OCI-LY7 (cell line): ENCODE data around the gene CHD2. TPM values are rescaled to one million over a fixed set of nuclear protein-coding genes. Genes with fewer than 3 reads are reported as not detected.

Source experiments
- BruUV-seq: library from RNA; stranded (reverse); fragments of 400-500 nt; replicated peaks from 2 replicates; lab custom pipeline; 2021; lab: Mats Ljungman, UMichigan
- CTCF ChIA-PET: fragments of 300-600 bp; sonication (Branson Sonifier 250); formaldehyde crosslinking; loops from one replicate; lab custom pipeline; 2022; ENCODE audit warnings: antibody characterized with exemption; ENCODE audit not compliant: unreplicated experiment; lab: Charles Lee
- POLR2A ChIA-PET: fragments of 300-600 bp; sonication (Branson Sonifier 250); formaldehyde crosslinking; loops from one replicate; lab custom pipeline; 2022; ENCODE audit warnings: antibody characterized with exemption; lab: Charles Lee
- DNase-seq: peaks from one replicate; pipeline ENCODE4 v3.0.0-alpha.2; 2015; ENCODE audit warnings: low spot score
- H2AFZ ChIP-seq: fragments of 200-600 bp; sonication (generic), shearing (Covaris generic); 2 replicates; pipeline ENCODE4 v1.6.1; 2014; ENCODE audit warnings: mild to moderate bottlenecking, antibody characterized with exemption, low read length, moderate library complexity
- H3K27ac ChIP-seq: fragments of 200-600 bp; sonication (generic); 2 replicates; pipeline ENCODE4 v1.5.1; 2014; ENCODE audit warnings: mixed run types, low read depth, mild to moderate bottlenecking, moderate library complexity, low read length, inconsistent platforms; ENCODE audit not compliant: poor library complexity, severe bottlenecking
- H3K36me3 ChIP-seq: fragments of 200-600 bp; sonication (generic); 2 replicates; pipeline ENCODE4 v1.6.1; 2014; ENCODE audit warnings: mild to moderate bottlenecking, antibody characterized with exemption, low read length, moderate library complexity, mixed read lengths; ENCODE audit not compliant: insufficient read depth
- H3K4me1 ChIP-seq: fragments of 200-600 bp; sonication (generic); 2 replicates; pipeline ENCODE4 v1.5.1; 2014; ENCODE audit warnings: mild to moderate bottlenecking, low read length; ENCODE audit not compliant: insufficient read depth, poor library complexity, severe bottlenecking
- H3K4me2 ChIP-seq: fragments of 200-600 bp; sonication (generic); 2 replicates; pipeline ENCODE4 v1.6.1; 2014; ENCODE audit warnings: mild to moderate bottlenecking, low read length
- H3K4me3 ChIP-seq: fragments of 200-600 bp; sonication (generic); 2 replicates; pipeline ENCODE4 v1.5.1; 2014; ENCODE audit warnings: mild to moderate bottlenecking, low read depth, low read length; ENCODE audit not compliant: poor library complexity, severe bottlenecking
- H3K79me2 ChIP-seq: fragments of 200-600 bp; sonication (generic); 2 replicates; pipeline ENCODE4 v1.6.1; 2016; ENCODE audit warnings: low read depth, mild to moderate bottlenecking, low read length, moderate library complexity, mixed read lengths; ENCODE audit not compliant: insufficient read depth
- H3K9me2 ChIP-seq: fragments of 200-600 bp; sonication (generic); 2 replicates; pipeline ENCODE4 v1.6.1; 2016; ENCODE audit warnings: mild to moderate bottlenecking, low read length, mixed read lengths; ENCODE audit not compliant: insufficient read depth
- H3K9me3 ChIP-seq: fragments of 200-600 bp; sonication (generic); 2 replicates; pipeline ENCODE4 v1.6.1; 2014; ENCODE audit warnings: mild to moderate bottlenecking, mixed run types, low read length, mixed read lengths
- H4K20me1 ChIP-seq: fragments of 200-600 bp; sonication (generic); 2 replicates; pipeline ENCODE4 v1.6.1; 2014; ENCODE audit warnings: mild to moderate bottlenecking, antibody characterized with exemption, low read length, moderate library complexity, mixed read lengths; ENCODE audit not compliant: insufficient read depth
- EZH2phosphoT487 ChIP-seq: fragments of 200-600 bp; sonication (generic); IDR thresholded peaks from 2 replicates; pipeline ENCODE4 v1.6.1; 2018; ENCODE audit warnings: low read depth, borderline replicate concordance, mild to moderate bottlenecking, mixed run types, antibody characterized with exemption, low read length, moderate library complexity, mixed read lengths
- intact Hi-C: fragments of 100-400 bp; cut with micrococcal nuclease; formaldehyde crosslinking; loops from one replicate; pipeline ENCODE4 v1.10.0; 2022; ENCODE audit not compliant: unreplicated experiment
- total RNA-seq, 2 experiments: library from RNA; depleted of rRNA in 1 of 2; stranded (reverse); fragments of >200 nt in 1 of 2; shearing (Covaris generic) in 1 of 2; gene quantifications; 2 replicates each; pipeline ENCODE4 v1.2.3, GENCODE V29; 2014 to 2022
- TF ChIP-seq, protein P1 (sequence below): fragments of 200-600 bp; sonication (generic); conservative IDR thresholded peaks from 2 replicates; pipeline ENCODE4 v1.5.1; 2014; ENCODE audit warnings: mild to moderate bottlenecking, antibody characterized with exemption, low read length, moderate library complexity, mixed read lengths

The CHD2 gene
- total RNA-seq, 2 experiments from 2014 or later = 133 to 213 TPM

DNA sequence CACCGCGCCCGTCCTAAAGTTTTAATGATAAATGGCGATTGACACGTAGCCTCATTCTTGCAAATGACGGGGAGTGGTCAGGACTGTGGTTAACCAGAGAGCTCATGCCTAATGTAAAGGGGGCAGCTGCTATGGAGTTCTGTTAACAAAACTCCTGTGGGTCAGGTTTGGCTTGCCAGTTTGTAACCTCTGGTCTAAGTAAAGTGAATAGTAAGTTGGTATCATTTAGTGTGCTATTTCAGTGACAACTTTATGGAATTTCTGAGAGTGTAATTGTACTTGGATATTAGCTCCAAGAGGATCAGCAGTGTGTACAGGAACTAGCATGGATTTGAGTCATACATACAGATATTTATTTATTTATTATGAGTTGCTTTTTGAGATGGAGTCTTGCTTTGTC is 101.0 kb downstream of the CHD2 start:
- no TSS peak for BruUV-seq
- DNase-seq = no peak
- H3K27ac ChIP-seq = no peak overlapping the region
- H3K36me3 ChIP-seq = peaks cover 99% of the 10 kb centered on the region
- POLR2A ChIA-PET = interaction anchor here (0.8 kb wide), 1 partner anchor 17 kb away, joined by 3 read pairs; no protein-coding TSS in a partner anchor
- CTCF ChIA-PET = no interaction called here
- no peaks in the 10 kb centered on the region for H3K4me1 ChIP-seq
- 0 out of 2 replicates have a peak, but pooled peaks cover 5% of the 10 kb centered on the region for H4K20me1 ChIP-seq
- H3K4me2 ChIP-seq = no peak overlapping the region
- no peaks in the 10 kb centered on the region for H3K9me3 ChIP-seq
- H2AFZ ChIP-seq = no peak overlapping the region
- no peak overlapping the region for H3K4me3 ChIP-seq
- TF ChIP-seq, protein P1, sequence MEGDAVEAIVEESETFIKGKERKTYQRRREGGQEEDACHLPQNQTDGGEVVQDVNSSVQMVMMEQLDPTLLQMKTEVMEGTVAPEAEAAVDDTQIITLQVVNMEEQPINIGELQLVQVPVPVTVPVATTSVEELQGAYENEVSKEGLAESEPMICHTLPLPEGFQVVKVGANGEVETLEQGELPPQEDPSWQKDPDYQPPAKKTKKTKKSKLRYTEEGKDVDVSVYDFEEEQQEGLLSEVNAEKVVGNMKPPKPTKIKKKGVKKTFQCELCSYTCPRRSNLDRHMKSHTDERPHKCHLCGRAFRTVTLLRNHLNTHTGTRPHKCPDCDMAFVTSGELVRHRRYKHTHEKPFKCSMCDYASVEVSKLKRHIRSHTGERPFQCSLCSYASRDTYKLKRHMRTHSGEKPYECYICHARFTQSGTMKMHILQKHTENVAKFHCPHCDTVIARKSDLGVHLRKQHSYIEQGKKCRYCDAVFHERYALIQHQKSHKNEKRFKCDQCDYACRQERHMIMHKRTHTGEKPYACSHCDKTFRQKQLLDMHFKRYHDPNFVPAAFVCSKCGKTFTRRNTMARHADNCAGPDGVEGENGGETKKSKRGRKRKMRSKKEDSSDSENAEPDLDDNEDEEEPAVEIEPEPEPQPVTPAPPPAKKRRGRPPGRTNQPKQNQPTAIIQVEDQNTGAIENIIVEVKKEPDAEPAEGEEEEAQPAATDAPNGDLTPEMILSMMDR = no peak
- no peak for TF ChIP-seq EZH2phosphoT487
- intact Hi-C loops = no loop called here
- H3K79me2 ChIP-seq = no peaks in the 10 kb centered on the region
- H3K9me2 ChIP-seq = no peaks in the 10 kb centered on the region

- H3K4me1 ChIP-seq = no peaks in the 10 kb centered on the region
- H3K4me3 ChIP-seq = no peak overlapping the region
- TF ChIP-seq, protein P1 = peak; percentile 60
- no peak for TF ChIP-seq EZH2phosphoT487
- ChIA-PET CTCF (no interaction called here), POLR2A (no interaction called here)
- no peaks in the 10 kb centered on the region for H3K9me3 ChIP-seq
- H3K79me2 ChIP-seq = no peaks in the 10 kb centered on the region
- peaks cover 99% of the 10 kb centered on the region for H3K36me3 ChIP-seq
- H3K27ac ChIP-seq = no peak overlapping the region
- H3K9me2 ChIP-seq = no peaks in the 10 kb centered on the region
- 0 out of 2 replicates have a peak, but pooled peaks cover 5% of the 10 kb centered on the region for H4K20me1 ChIP-seq
- no peak overlapping the region for H2AFZ ChIP-seq
- intact Hi-C loops = no loop called here
- no peak overlapping the region for H3K4me2 ChIP-seq
- BruUV-seq = no TSS peak
- peak; percentile 16 for DNase-seq
Observed at GRCh38 chr15:93001881-93002280, 101.8 kb downstream of the CHD2 start.

DNA sequence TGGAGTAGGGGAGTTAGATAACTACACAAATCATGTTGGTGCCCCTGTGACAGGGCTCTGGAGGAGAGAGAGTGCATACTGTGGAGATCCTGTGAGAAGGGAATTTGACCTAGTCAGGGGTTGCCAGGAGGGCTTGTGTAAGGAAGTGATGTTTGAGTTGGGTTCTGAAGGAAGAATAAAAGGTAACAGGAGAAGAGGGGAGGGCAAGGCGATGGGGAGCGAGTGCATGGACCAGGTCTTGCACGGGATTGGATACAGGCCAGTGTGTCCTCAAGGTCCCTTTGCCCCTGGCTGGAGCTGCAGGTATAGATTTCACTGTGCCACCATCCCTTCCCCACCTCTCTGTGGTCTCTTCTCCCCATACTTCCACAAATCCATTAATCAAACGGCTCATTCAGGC is 105.0 kb downstream of the CHD2 start:
- H3K36me3 ChIP-seq = peaks cover 100% of the 10 kb centered on the region
- POLR2A ChIA-PET = interaction anchor here (1.0 kb wide), 1 partner anchor 13 kb away, joined by 4 read pairs; no protein-coding TSS in a partner anchor
- no peak overlapping the region for H3K27ac ChIP-seq
- DNase-seq = no peak
- CTCF ChIA-PET = no interaction called here
- 0 out of 2 replicates have a peak, but pooled peaks cover 5% of the 10 kb centered on the region for H4K20me1 ChIP-seq
- no peaks in the 10 kb centered on the region for H3K9me2 ChIP-seq
- BruUV-seq = no TSS peak
- no peaks in the 10 kb centered on the region for H3K79me2 ChIP-seq
- intact Hi-C loops = no loop called here
- no peaks in the 10 kb centered on the region for H3K4me1 ChIP-seq
- no peak overlapping the region for H2AFZ ChIP-seq
- no peak overlapping the region for H3K4me3 ChIP-seq
- no peak overlapping the region for H3K4me2 ChIP-seq
- no peaks in the 10 kb centered on the region for H3K9me3 ChIP-seq
- no peak for TF ChIP-seq EZH2phosphoT487
- TF ChIP-seq, protein P1 = no peak
